ENCODE results near the gene YBEY.

DNA sequence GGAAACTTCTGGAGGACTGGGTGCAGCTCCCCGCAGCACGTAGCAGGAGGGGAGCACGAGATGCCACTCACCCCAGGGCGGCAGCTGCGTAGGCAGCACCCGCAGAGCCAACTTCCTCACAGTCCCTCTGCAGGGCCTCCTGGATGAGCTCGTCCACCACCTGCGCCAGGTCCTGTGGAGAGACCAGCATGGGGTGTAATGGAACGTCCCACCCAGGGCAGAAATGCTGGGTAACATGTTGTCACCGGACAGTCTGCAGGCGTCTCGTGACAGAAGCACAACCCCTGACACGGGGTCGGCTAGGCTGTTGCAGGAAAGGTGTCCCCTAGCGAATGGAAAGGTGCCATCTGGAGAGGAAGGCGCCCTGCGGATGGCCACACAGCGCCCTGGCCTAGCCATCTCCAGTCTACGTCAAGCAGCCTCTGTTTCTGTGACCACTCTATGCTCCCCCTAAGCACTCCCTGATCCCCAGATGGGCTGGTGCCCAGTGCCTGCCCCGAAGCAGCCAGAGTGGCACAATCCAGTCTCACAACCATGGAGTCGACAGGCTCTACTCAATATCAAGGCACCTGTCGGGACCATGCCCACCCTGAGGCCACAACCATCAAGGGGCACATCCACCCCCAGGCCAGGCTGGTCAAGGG is 22.0 kb upstream of the YBEY start:
- no peak for TF ChIP-seq POLR2A (IDR thresholded peaks at IDR 0.05)
- TF ChIP-seq, protein P1, sequence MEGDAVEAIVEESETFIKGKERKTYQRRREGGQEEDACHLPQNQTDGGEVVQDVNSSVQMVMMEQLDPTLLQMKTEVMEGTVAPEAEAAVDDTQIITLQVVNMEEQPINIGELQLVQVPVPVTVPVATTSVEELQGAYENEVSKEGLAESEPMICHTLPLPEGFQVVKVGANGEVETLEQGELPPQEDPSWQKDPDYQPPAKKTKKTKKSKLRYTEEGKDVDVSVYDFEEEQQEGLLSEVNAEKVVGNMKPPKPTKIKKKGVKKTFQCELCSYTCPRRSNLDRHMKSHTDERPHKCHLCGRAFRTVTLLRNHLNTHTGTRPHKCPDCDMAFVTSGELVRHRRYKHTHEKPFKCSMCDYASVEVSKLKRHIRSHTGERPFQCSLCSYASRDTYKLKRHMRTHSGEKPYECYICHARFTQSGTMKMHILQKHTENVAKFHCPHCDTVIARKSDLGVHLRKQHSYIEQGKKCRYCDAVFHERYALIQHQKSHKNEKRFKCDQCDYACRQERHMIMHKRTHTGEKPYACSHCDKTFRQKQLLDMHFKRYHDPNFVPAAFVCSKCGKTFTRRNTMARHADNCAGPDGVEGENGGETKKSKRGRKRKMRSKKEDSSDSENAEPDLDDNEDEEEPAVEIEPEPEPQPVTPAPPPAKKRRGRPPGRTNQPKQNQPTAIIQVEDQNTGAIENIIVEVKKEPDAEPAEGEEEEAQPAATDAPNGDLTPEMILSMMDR (IDR thresholded peaks at IDR 0.05): no peak

All from Peyer's patch (tissue), 4 donors.